Measurements from ENCODE around the gene UGDH. TPM values are rescaled to one million over a fixed set of nuclear protein-coding genes. Genes with fewer than 3 reads are reported as not detected.

Gene UGDH
- total and polyA plus RNA-seq, 9 of the 15 experiments (the other 6 are each of a cell fraction or from before 2014, with no cell fraction given), result 5.5 to 21.7 (median 16.2) TPM

DNA sequence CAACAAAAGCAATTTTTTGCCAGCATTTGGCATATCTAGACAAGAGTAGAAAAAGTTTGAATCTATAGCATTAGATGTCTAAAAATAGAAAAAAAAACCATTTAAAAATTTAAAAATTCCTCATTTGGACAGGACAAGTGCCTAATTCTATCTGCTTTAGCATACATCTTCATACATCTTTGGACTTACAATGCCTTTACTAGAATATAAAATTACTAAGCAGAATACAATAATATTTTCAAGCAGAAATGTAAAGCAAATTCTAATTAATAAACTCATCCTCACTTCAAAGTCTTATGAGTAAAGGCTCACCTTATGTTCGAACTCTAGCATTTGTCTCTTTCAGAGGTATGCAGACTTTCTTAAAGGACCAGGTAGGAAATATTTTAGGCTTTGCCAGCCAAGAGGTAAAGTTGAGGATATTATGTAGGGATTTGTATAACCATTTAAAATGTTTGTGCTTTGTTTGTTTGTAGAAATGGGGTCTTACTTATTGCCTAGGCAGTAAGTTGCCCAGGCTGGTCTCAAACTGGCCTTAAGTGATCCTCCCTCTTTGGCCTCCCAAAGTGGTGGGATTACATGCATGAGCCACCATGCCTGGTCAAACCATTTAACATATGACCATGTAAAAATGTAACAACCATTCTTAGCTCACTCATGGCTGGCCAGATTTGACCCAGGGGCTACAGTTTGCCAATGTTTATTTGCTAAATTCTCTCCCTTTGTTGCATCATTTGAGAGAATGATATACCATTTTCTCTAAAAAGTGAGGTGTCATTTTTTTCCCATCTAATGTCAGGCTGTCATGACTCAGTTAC is 29.1 kb downstream of the UGDH start:
- in situ Hi-C loops (cut with MboI) (no loop called here), intact Hi-C loops (cut with micrococcal nuclease) (no loop called here)
- ATAC-seq (no peak), FAIRE-seq (no peak), DNase-seq (ENCODE audit: extremely low read depth in 1 of 4, low spot score in 3 of 4) (no peak)
- no peak overlapping the region for H2AFZ ChIP-seq (ENCODE audit: low read depth, low read length)
- H3K9me1 ChIP-seq (ENCODE audit: control insufficient read depth, insufficient read depth, low read length), result no peaks in the 10 kb centered on the region
- ChIA-PET POLR2A (interaction anchor here (1.4 kb wide), 1 partner anchor 16 kb away, joined by 3 read pairs; no protein-coding TSS in a partner anchor), CTCF (ENCODE audit: low intra/inter-chr PET ratio) (interaction anchor here (0.7 kb wide), 1 partner anchor 198 kb away, joined by 3 read pairs; no protein-coding TSS in a partner anchor)
- H3K4me3 ChIP-seq, result no peak overlapping the region
- H3K79me2 ChIP-seq (ENCODE audit: control insufficient read depth, insufficient read depth, low read length), result no peaks in the 10 kb centered on the region
- H3K9me3 ChIP-seq (replicated peaks; ENCODE audit: control insufficient read depth, insufficient read depth, low read depth, low read length), result no peaks in the 10 kb centered on the region
- 70% methylated on average over 1 of the region's 1 CpG for WGBS (ENCODE audit: insufficient coverage, low coverage, missing lambda C conversion rate)
- BruUV-seq (replicated peaks), result no TSS peak
- no peaks in the 10 kb centered on the region for H3K4me1 ChIP-seq (replicated peaks in 1 of 2; ENCODE audit: control insufficient read depth in 2 of 2, insufficient read depth in 2 of 2, low read length in 2 of 2)
- no peak overlapping the region for H3K9ac ChIP-seq (ENCODE audit: insufficient read depth in 1 of 2, low read depth in 2 of 2, low read length in 2 of 2)
- H4K20me1 ChIP-seq (replicated peaks; ENCODE audit: control insufficient read depth, insufficient read depth, low read length), result no peaks in the 10 kb centered on the region
- H3K27ac ChIP-seq (ENCODE audit: extremely low read depth, low read depth, low read length), result no peak overlapping the region
- peaks cover 18% of the 10 kb centered on the region; the same call in 1 of the 3 replicates for H3K36me3 ChIP-seq (ENCODE audit: control insufficient read depth, insufficient read depth, low read length)
- H3K27me3 ChIP-seq (ENCODE audit: control insufficient read depth in 2 of 2, insufficient read depth in 2 of 2, low read length in 2 of 2), result no peaks in the 10 kb centered on the region
- no peak overlapping the region for H3K4me2 ChIP-seq (ENCODE audit: insufficient read depth, low read length)
- TF ChIP-seq, protein P1, sequence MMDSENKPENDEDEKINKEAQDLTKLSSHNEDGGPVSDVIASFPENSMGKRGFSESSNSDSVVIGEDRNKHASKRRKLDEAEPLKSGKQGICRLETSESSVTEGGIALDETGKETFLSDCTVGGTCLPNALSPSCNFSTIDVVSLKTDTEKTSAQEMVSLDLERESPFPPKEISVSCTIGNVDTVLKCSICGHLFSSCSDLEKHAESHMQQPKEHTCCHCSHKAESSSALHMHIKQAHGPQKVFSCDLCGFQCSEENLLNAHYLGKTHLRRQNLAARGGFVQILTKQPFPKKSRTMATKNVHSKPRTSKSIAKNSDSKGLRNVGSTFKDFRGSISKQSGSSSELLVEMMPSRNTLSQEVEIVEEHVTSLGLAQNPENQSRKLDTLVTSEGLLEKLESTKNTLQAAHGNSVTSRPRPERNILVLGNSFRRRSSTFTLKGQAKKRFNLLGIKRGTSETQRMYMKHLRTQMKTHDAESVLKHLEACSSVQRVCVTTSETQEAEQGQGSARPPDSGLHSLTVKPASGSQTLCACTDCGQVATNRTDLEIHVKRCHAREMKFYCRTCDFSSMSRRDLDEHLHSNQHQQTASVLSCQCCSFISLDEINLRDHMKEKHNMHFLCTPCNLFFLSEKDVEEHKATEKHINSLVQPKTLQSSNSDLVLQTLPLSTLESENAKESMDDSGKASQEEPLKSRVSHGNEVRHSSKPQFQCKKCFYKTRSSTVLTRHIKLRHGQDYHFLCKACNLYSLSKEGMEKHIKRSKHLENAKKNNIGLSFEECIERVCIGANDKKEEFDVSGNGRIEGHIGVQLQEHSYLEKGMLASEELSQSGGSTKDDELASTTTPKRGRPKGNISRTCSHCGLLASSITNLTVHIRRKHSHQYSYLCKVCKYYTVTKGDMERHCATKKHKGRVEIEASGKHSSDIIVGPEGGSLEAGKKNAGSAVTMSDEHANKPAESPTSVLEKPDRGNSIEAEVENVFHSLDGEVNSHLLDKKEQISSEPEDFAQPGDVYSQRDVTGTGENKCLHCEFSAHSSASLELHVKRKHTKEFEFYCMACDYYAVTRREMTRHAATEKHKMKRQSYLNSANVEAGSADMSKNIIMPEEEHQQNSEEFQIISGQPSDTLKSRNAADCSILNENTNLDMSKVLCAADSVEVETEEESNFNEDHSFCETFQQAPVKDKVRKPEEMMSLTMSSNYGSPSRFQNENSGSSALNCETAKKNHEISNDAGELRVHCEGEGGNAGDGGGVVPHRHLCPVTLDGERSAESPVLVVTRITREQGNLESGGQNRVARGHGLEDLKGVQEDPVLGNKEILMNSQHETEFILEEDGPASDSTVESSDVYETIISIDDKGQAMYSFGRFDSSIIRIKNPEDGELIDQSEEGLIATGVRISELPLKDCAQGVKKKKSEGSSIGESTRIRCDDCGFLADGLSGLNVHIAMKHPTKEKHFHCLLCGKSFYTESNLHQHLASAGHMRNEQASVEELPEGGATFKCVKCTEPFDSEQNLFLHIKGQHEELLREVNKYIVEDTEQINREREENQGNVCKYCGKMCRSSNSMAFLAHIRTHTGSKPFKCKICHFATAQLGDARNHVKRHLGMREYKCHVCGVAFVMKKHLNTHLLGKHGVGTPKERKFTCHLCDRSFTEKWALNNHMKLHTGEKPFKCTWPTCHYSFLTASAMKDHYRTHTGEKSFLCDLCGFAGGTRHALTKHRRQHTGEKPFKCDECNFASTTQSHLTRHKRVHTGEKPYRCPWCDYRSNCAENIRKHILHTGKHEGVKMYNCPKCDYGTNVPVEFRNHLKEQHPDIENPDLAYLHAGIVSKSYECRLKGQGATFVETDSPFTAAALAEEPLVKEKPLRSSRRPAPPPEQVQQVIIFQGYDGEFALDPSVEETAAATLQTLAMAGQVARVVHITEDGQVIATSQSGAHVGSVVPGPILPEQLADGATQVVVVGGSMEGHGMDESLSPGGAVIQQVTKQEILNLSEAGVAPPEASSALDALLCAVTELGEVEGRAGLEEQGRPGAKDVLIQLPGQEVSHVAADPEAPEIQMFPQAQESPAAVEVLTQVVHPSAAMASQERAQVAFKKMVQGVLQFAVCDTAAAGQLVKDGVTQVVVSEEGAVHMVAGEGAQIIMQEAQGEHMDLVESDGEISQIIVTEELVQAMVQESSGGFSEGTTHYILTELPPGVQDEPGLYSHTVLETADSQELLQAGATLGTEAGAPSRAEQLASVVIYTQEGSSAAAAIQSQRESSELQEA (IDR thresholded peaks at IDR 0.05; ENCODE audit: low read depth), result no peak
- TF ChIP-seq MCM2 (IDR thresholded peaks at IDR 0.05; ENCODE audit: low read depth) (no peak), TRIM28 (IDR thresholded peaks at IDR 0.05) (no peak), ZNF384 (IDR thresholded peaks at IDR 0.05; ENCODE audit: low read depth, low read length) (no peak), NEUROD1 (IDR thresholded peaks at IDR 0.05; ENCODE audit: borderline replicate concordance, low read depth, low read length, partially characterized antibody) (no peak), MLLT1 (IDR thresholded peaks at IDR 0.05) (no peak), ZNF184 (CRISPR knock-in tag; IDR thresholded peaks at IDR 0.05) (no peak), EHMT2 (IDR thresholded peaks at IDR 0.05) (no peak), CEBPG (CRISPR knock-in tag; IDR thresholded peaks at IDR 0.05) (no peak), CEBPG (tag; conservative IDR thresholded peaks at IDR 0.05 in 1 of 2, IDR thresholded peaks at IDR 0.05 in 1 of 2) (peak; percentile 65 to 75)
- TF ChIP-seq, protein P2, sequence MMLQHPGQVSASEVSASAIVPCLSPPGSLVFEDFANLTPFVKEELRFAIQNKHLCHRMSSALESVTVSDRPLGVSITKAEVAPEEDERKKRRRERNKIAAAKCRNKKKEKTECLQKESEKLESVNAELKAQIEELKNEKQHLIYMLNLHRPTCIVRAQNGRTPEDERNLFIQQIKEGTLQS (IDR thresholded peaks at IDR 0.05), result peak; percentile 72
- TF ChIP-seq, protein P2 (CRISPR knock-in tag; conservative IDR thresholded peaks at IDR 0.05), result no peak
